ENCODE results near the gene MACROD2.

MACROD2 gene

GRCh38 chr20:16097788-16098187, 2102.5 kb downstream of the MACROD2 start:
- no peak overlapping the region for H3K4me3 ChIP-seq (ENCODE audit: low read depth, low read length)
- TF ChIP-seq, protein P1, sequence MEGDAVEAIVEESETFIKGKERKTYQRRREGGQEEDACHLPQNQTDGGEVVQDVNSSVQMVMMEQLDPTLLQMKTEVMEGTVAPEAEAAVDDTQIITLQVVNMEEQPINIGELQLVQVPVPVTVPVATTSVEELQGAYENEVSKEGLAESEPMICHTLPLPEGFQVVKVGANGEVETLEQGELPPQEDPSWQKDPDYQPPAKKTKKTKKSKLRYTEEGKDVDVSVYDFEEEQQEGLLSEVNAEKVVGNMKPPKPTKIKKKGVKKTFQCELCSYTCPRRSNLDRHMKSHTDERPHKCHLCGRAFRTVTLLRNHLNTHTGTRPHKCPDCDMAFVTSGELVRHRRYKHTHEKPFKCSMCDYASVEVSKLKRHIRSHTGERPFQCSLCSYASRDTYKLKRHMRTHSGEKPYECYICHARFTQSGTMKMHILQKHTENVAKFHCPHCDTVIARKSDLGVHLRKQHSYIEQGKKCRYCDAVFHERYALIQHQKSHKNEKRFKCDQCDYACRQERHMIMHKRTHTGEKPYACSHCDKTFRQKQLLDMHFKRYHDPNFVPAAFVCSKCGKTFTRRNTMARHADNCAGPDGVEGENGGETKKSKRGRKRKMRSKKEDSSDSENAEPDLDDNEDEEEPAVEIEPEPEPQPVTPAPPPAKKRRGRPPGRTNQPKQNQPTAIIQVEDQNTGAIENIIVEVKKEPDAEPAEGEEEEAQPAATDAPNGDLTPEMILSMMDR (IDR thresholded peaks at IDR 0.05; ENCODE audit: borderline replicate concordance, insufficient read depth, low read depth, low read length) = no peak

GRCh38 chr20:16098890-16099639, 2103.7 kb downstream of the MACROD2 start:
- TF ChIP-seq, protein P1 (IDR thresholded peaks at IDR 0.05; ENCODE audit: borderline replicate concordance, insufficient read depth, low read depth, low read length) = no peak
- no peak overlapping the region for H3K4me3 ChIP-seq (ENCODE audit: low read depth, low read length)

- TF ChIP-seq, protein P1 (IDR thresholded peaks at IDR 0.05; ENCODE audit: borderline replicate concordance, insufficient read depth, low read depth, low read length) = no peak
- H3K4me3 ChIP-seq (ENCODE audit: low read depth, low read length) = no peak overlapping the region
Measured at GRCh38 chr20:16100111-16100510, 2104.8 kb downstream of the MACROD2 start.

GRCh38 chr20:16100767-16101166, 2105.5 kb downstream of the MACROD2 start:
- H3K4me3 ChIP-seq (ENCODE audit: low read depth, low read length) = no peak overlapping the region
- TF ChIP-seq, protein P1 (IDR thresholded peaks at IDR 0.05; ENCODE audit: borderline replicate concordance, insufficient read depth, low read depth, low read length) = no peak

All from GM12875 (cell line).